Sigmoid colon (tissue), 7 donors: Measurements from ENCODE around the gene LILRA2. TPM values are rescaled to one million over a fixed set of nuclear protein-coding genes. Genes with fewer than 3 reads are reported as not detected.
"Not testable (repeated sequence)": the region's sequence is repeated elsewhere in the genome, so short reads cannot be mapped to it uniquely, and the experiment has no call there.

ENCODE experiments used
- DNase-seq: peaks from one replicate; pipeline ENCODE4 v3.0.0-alpha.2; 2019
- H3K27ac ChIP-seq, 4 donors: fragments of 200-600 bp; sonication (generic); one replicate each; pipeline ENCODE4 v1.5.1; 2016 to 2019; ENCODE audit warnings: mild to moderate bottlenecking in 1 of 4
- H3K27me3 ChIP-seq, 3 donors: fragments of 200-600 bp; sonication (generic); one replicate each; pipeline ENCODE4 v1.5.1; 2019; ENCODE audit warnings: mild to moderate bottlenecking in 1 of 3
- H3K36me3 ChIP-seq, 4 donors: fragments of 200-600 bp; sonication (generic); one replicate each; pipeline ENCODE4 v1.5.1; 2016 to 2019
- H3K4me1 ChIP-seq, 4 donors: fragments of 200-600 bp; sonication (generic); one replicate each; pipeline ENCODE4 v1.5.1; 2017 to 2019
- H3K4me3 ChIP-seq, 4 donors: fragments of 200-600 bp; sonication (generic); one replicate each; pipeline ENCODE4 v1.5.1; 2017 to 2019; ENCODE audit warnings: mild to moderate bottlenecking in 2 of 4, moderate library complexity in 1 of 4
- H3K9me3 ChIP-seq, 4 donors: fragments of 200-600 bp in 3 of 4; sonication (generic) in 3 of 4; one replicate each; pipeline versions ENCODE4 v1.5.1 to v1.6.1; 2013 to 2019
- EP300 ChIP-seq, 4 donors: sonication (generic); formaldehyde crosslinking; IDR thresholded peaks; one replicate each; pipeline ENCODE4 v1.6.1; 2017; ENCODE audit warnings: antibody characterized with exemption in 4 of 4
- POLR2A ChIP-seq, 2 donors: fragments of 450-650 bp; IDR thresholded peaks; one replicate each; pipeline ENCODE4 v1.6.1; 2016; ENCODE audit warnings: antibody characterized with exemption in 2 of 2, mild to moderate bottlenecking in 2 of 2, moderate library complexity in 2 of 2
- POLR2AphosphoS5 ChIP-seq, 4 donors: sonication (generic); formaldehyde crosslinking; IDR thresholded peaks; one replicate each; pipeline ENCODE4 v1.6.1; 2017; ENCODE audit warnings: antibody characterized with exemption in 4 of 4
- WGBS, 2 donors: extraction: QIAGEN DNeasy Blood & Tissue Kit; methylation state at CpG; one replicate each; pipeline ENCODE4 v1.1.7; 2013; 5-methylcytosine and 5-hydroxymethylcytosine counted together
- intact Hi-C: fragments of 100-400 bp; cut with DNase I; formaldehyde crosslinking; loops from one replicate; pipeline ENCODE4 v1.15.1; 2023
- polyA plus RNA-seq, 3 donors: library from polyadenylated mRNA; stranded (reverse); fragments of 200-250 nt; gene quantifications; one replicate each; pipeline ENCODE4 v1.2.3, GENCODE V29; 2013
- total RNA-seq, 4 donors: library from RNA; depleted of rRNA; stranded (reverse); fragments of >200 nt; gene quantifications; one replicate each; pipeline ENCODE4 v1.1.0, GENCODE V29; 2016
- TF ChIP-seq, protein P1 (sequence below), 4 experiments: fragments of 450-650 bp in 3 of 4; fragments of 200-600 bp in 1 of 4; IDR thresholded peaks; one replicate each; pipeline ENCODE4 v1.5.1; 2016 to 2019; ENCODE audit warnings: antibody characterized with exemption in 4 of 4, mild to moderate bottlenecking in 3 of 4, moderate library complexity in 2 of 4
- donor health status: healthy with polysubstance abuse.
- donor health status: Bipolar disorder and iron deficiency.
- donor health status: healthy.

Gene LILRA2
- total and polyA plus RNA-seq, 7 donors = 0.66 to 3.4 (median 3.2) TPM; not detected in 1

GRCh38 chr19:54594737-54595136 lies 21.1 kb downstream of the LILRA2 start:
- Histone ChIP-seq H3K36me3 (no peaks in the 10 kb centered on the region), H3K9me3 (peaks cover 0 to 5% (median 1%) of the 10 kb centered on the region in 4 donors), H3K4me1 (no peaks in the 10 kb centered on the region), H3K27ac (no peak overlapping the region), H3K27me3 (no peaks in the 10 kb centered on the region), H3K4me3 (no peak overlapping the region)
- WGBS, 2 donors = 86 to 92% methylated on average over 5 of the region's 5 CpGs
- no peak for DNase-seq
- intact Hi-C loops = no loop called here
- no peak for TF ChIP-seq POLR2AphosphoS5 (IDR thresholded peaks at IDR 0.05)
- no peak for TF ChIP-seq POLR2A (IDR thresholded peaks at IDR 0.05)
- TF ChIP-seq EP300 (IDR thresholded peaks at IDR 0.05) = no peak
- TF ChIP-seq, protein P1, sequence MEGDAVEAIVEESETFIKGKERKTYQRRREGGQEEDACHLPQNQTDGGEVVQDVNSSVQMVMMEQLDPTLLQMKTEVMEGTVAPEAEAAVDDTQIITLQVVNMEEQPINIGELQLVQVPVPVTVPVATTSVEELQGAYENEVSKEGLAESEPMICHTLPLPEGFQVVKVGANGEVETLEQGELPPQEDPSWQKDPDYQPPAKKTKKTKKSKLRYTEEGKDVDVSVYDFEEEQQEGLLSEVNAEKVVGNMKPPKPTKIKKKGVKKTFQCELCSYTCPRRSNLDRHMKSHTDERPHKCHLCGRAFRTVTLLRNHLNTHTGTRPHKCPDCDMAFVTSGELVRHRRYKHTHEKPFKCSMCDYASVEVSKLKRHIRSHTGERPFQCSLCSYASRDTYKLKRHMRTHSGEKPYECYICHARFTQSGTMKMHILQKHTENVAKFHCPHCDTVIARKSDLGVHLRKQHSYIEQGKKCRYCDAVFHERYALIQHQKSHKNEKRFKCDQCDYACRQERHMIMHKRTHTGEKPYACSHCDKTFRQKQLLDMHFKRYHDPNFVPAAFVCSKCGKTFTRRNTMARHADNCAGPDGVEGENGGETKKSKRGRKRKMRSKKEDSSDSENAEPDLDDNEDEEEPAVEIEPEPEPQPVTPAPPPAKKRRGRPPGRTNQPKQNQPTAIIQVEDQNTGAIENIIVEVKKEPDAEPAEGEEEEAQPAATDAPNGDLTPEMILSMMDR (IDR thresholded peaks at IDR 0.05) = no peak

DNA sequence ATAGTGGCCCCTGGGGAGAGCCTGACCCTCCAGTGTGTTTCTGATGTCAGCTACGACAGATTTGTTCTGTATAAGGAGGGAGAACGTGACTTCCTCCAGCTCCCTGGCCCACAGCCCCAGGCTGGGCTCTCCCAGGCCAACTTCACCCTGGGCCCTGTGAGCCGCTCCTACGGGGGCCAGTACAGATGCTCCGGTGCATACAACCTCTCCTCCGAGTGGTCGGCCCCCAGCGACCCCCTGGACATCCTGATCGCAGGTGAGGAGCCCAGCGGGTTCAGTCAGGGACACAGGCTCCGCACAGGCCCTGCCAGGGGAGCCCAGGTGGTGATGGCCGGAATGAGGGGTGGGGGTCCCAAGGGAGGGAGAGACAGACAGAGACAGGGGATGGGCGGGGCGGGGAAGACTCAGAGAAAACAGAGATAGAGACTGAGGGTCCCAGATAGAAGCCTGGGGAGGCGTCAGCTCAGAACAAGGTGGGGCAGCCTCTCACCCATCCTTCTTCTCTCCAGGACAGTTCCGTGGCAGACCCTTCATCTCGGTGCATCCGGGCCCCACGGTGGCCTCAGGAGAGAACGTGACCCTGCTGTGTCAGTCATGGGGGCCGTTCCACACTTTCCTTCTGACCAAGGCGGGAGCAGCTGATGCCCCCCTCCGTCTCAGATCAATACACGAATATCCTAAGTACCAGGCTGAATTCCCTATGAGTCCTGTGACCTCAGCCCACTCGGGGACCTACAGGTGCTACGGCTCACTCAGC lies 22.3 kb downstream of the LILRA2 start:
- H3K4me3 ChIP-seq, H3K27me3 ChIP-seq, DNase-seq, intact Hi-C loops, H3K9me3 ChIP-seq, H3K4me1 ChIP-seq, H3K36me3 ChIP-seq, H3K27ac ChIP-seq: not testable (repeated sequence)
- WGBS, 2 donors = 86% methylated on average over 26 of the region's 26 CpGs

DNA sequence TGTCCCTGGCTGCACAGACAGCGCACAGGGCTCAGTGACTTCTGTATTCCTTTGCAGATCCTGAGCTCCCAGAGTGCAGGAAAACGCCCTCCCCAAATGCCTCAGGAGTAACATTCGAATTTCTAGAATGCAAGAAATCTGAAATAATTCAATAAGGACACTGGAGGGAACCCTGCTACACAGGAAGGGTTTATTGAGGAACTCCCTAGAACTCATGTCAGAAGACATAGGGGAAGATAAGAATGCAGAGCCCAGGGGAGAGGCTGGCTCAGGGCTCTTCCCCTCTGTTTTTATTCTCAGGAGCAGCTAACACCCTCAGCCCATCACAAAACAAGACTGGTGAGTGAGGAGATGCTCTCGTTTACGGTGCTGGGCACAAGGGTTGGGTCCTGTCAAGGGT lies 26.6 kb downstream of the LILRA2 start:
- no peak for DNase-seq
- TF ChIP-seq, protein P1 (IDR thresholded peaks at IDR 0.05) = no peak
- TF ChIP-seq POLR2AphosphoS5 (IDR thresholded peaks at IDR 0.05) (no peak), POLR2A (IDR thresholded peaks at IDR 0.05) (no peak), EP300 (IDR thresholded peaks at IDR 0.05) (no peak)
- Histone ChIP-seq H3K9me3 (peaks cover 0 to under 1% (median 0%) of the 10 kb centered on the region in 4 donors), H3K4me3 (no peak overlapping the region), H3K27ac (no peak overlapping the region), H3K27me3 (no peaks in the 10 kb centered on the region), H3K4me1 (no peaks in the 10 kb centered on the region), H3K36me3 (no peaks in the 10 kb centered on the region)
- intact Hi-C loops = no loop called here
- 63 to 80% methylated on average over 5 of the region's 5 CpGs for WGBS, 2 donors

GRCh38 chr19:54606230-54606629 lies 32.6 kb downstream of the LILRA2 start:
- no peak for DNase-seq
- Histone ChIP-seq H3K27me3 (no peaks in the 10 kb centered on the region), H3K4me1 (no peaks in the 10 kb centered on the region), H3K4me3 (no peak overlapping the region), H3K27ac (no peak overlapping the region), H3K9me3 (peaks cover 0 to 7% (median 1%) of the 10 kb centered on the region in 4 donors), H3K36me3 (no peaks in the 10 kb centered on the region)
- intact Hi-C loops = no loop called here
- TF ChIP-seq POLR2AphosphoS5 (IDR thresholded peaks at IDR 0.05) = no peak
- TF ChIP-seq, protein P1 (IDR thresholded peaks at IDR 0.05) = no peak
- TF ChIP-seq POLR2A (IDR thresholded peaks at IDR 0.05) = no peak
- no peak for TF ChIP-seq EP300 (IDR thresholded peaks at IDR 0.05)
- 52 to 66% methylated on average over 4 of the region's 4 CpGs for WGBS, 2 donors

DNA sequence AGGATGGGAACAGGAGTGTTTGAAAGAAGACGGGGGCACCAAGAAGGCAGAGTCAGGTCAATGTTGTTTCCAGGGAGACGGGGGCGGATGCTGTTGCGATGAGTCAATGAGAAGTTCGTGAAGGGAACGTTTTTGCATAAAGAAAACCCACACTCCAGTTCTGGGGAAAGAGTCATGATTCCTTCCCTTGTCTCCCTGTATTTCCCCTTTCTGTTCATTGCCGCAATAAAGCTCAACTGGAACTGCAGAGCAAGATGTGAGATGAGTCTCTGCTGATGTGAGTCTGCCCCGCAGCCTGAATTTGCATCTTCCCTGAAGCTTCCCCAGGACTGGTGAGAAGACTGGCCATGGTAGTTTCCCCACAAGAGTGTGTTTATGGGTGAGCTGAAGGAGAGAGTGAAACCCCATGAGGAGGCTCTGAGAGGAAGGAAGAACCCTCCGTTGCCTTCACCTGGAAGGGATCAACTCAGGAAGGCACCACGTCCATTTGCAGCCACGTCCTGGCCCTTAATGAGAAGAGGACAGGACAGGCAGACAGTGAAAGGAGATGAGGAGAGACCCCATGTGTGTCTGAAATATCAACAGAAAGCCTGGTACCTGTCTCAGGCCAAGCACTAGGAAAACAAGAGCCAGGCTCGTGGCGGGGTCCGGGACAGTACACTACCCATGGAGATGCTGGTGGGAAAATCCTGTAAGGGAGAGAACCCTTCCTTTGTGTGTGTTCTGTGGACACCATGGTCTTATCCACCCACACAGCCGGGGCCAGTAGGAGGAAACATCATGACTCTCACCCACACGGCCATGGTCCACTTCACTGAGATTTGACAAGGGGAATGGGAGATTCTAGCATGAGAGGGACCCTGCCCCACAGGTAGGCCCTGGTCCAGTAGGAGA lies 33.5 kb downstream of the LILRA2 start:
- WGBS, 2 donors = 70 to 78% methylated on average over 16 of the region's 16 CpGs
- intact Hi-C loops = no loop called here
- Histone ChIP-seq H3K4me1 (no peaks in the 10 kb centered on the region), H3K4me3 (no peak overlapping the region), H3K9me3 (peaks cover 0 to 7% (median 1%) of the 10 kb centered on the region in 4 donors), H3K36me3 (no peaks in the 10 kb centered on the region), H3K27ac (no peak overlapping the region), H3K27me3 (no peaks in the 10 kb centered on the region)
- TF ChIP-seq, protein P1 (IDR thresholded peaks at IDR 0.05) = no peak
- no peak for TF ChIP-seq POLR2AphosphoS5 (IDR thresholded peaks at IDR 0.05)
- TF ChIP-seq EP300 (IDR thresholded peaks at IDR 0.05) = no peak
- DNase-seq = no peak
